ENCODE results near the gene ATG9A. TPM values are rescaled to one million over a fixed set of nuclear protein-coding genes. Genes with fewer than 3 reads are reported as not detected.
"Not testable (repeated sequence)": the region's sequence is repeated elsewhere in the genome, so short reads cannot be mapped to it uniquely, and the experiment has no call there.

Gene ATG9A
- total and polyA plus RNA-seq, 5 experiments from 2014 or later, result 17.7 to 53.5 (median 27.9) TPM

DNA sequence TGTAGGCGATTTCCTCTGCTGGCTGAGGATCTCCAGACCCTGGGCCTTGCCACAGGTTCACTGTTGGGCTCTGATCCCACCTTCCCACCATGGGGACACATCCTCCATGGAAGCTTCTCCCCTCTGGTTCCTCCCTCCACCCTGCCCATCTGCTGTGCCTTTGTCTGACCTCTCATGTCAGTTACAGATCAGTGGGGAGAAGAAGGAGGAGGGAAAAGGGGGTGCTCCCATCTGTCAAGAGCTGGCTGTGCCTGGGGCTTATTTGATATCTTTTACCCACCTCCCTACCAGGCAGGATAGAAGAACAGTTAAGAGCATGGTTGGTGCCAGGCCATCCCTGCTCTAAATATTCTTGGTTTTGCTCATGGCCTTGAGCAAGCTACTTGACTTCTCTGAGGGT lies 37.5 kb upstream of the ATG9A start:
- no peaks in the 10 kb centered on the region for H3K36me3 Mint-ChIP-seq
- no peaks in the 10 kb centered on the region for H3K27me3 Mint-ChIP-seq
- peaks cover 0 to 2% (median under 1%) of the 10 kb centered on the region in 4 donors for H3K4me1 Mint-ChIP-seq
- H3K4me3 Mint-ChIP-seq, result no peak overlapping the region
- ATAC-seq (no peak), DNase-seq (no peak)
- no peaks in the 10 kb centered on the region for H3K9me3 Mint-ChIP-seq
- H3K27ac Mint-ChIP-seq, result peak overlapping the region in 1 of 10 donors; percentile 57
- POLR2A ChIA-PET, result no interaction called here

DNA sequence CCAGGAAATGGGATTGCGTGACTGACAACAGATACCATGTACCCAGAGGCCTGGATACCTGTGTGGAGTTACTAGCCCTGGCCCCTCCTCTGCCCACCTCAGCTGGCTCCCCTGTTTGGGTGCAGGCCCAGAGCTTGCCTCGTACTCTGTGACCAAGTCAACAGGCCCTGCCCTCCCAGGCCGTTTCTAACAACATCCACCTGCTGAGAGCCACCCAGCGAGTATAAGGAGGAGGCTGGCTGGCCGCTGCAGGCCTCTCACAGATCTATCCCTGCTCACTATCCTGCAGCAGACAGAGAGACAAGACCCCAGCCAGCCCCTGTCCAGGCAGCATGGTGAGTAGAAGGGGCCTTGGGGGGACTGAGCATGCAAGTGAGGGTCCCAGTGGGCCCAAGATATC lies 36.8 kb upstream of the ATG9A start:
- Mint-ChIP-seq H3K4me3 (no peak overlapping the region), H3K9me3 (no peaks in the 10 kb centered on the region), H3K4me1 (peaks cover 6 to 8% (median 7%) of the 10 kb centered on the region in 4 donors), H3K27ac (peak overlapping the region in 1 of 10 donors; percentile 57), H3K27me3 (no peaks in the 10 kb centered on the region), H3K36me3 (no peaks in the 10 kb centered on the region)
- ATAC-seq (no peak), DNase-seq (no peak)
- POLR2A ChIA-PET, result interaction anchor here (1.6 kb wide), 1 partner anchor 12 kb away, joined by 10 read pairs; the partner anchor contains the start of gene TUBA4A

DNA sequence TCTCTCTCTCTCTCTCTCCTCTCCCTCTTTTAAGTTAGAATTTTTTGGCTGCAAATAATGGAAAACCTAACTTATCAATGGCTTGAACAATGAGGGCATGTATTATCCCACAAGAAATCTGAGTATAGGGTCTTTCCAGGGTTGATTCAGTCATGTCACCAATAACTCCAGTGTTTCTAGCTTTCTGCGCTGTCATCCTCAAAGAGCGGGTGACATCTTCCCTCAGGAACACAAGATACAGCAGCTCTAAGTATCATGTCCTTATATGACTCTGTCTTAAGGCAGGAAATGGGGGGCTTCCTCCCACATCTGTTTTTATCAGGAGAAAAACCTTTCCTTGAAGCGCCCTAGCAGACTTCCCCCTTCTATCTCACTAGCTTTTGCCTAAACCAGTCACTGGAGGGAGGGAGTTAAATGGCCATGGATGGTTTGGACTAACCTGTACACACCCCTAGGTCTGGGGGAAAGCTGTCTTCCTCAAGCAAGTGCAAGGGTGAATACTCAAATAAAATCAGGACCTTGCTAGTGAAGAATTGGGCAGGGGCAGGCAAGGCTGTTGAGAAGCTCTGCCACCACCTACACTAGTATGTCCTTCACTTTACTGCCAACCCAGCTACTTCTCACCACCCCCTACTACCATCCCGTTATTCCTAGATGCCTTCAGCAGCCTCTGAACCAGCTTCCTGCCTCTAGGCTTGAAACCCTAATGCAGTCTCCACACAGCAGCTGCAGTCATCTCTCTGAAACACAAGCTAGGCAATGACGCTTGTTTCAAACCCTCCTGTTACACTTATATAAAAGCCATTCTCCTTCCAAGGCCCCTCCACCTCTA lies 31.8 kb upstream of the ATG9A start:
- Mint-ChIP-seq H3K36me3 (no peaks in the 10 kb centered on the region), H3K27me3 (peaks cover 0 to 5% (median 0%) of the 10 kb centered on the region in 5 donors)

DNA sequence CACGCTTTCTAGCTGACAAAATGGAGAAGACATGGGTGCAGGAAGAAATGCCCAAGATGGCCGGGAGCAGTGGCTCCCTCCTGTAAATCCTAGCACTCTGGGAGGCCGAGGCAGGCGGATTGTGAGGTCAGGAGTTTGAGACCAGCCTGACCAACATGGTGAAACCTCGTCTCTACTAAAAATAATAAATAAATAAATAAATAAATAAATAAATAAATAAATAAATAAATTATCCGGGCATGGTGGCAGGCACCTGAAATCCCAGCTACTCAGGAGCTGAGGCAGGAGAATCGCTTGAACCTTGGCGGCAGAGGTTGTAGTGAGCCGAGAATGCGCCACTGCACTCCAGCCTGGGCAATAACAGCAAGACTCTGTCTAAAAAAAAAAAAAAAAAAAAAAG lies 29.5 kb upstream of the ATG9A start:
- POLR2A ChIA-PET, result interaction anchor here (0.7 to 0.9 kb wide), 4 partner anchors 10 to 32 kb away, joined by 3 to 8 read pairs (median 6); partner anchors contain the start of genes ANKZF1 and ATG9A
- H3K4me1 Mint-ChIP-seq, result peaks cover 11 to 27% (median 24%) of the 10 kb centered on the region in 4 donors
- not testable (repeated sequence) for H3K36me3 Mint-ChIP-seq, DNase-seq, H3K9me3 Mint-ChIP-seq, H3K27me3 Mint-ChIP-seq, ATAC-seq, H3K27ac Mint-ChIP-seq, H3K4me3 Mint-ChIP-seq

More for the DNA sequence above, 31.8 kb upstream of the ATG9A start:
- Mint-ChIP-seq H3K4me3 (no peak overlapping the region), H3K27ac (peak overlapping the region in 2 of 10 donors; percentile 27 to 48), H3K4me1 (peaks cover 9 to 13% (median 11%) of the 10 kb centered on the region in 4 donors), H3K9me3 (no peaks in the 10 kb centered on the region)
- DNase-seq (no peak), ATAC-seq (peak in 1 of 2 donors; percentile 74)
- POLR2A ChIA-PET, result interaction anchor here (0.8 to 1.7 kb wide), 4 partner anchors 15 to 81 kb away, joined by 3 to 6 read pairs (median 4); partner anchors contain the start of genes GLB1L and STK16

DNA sequence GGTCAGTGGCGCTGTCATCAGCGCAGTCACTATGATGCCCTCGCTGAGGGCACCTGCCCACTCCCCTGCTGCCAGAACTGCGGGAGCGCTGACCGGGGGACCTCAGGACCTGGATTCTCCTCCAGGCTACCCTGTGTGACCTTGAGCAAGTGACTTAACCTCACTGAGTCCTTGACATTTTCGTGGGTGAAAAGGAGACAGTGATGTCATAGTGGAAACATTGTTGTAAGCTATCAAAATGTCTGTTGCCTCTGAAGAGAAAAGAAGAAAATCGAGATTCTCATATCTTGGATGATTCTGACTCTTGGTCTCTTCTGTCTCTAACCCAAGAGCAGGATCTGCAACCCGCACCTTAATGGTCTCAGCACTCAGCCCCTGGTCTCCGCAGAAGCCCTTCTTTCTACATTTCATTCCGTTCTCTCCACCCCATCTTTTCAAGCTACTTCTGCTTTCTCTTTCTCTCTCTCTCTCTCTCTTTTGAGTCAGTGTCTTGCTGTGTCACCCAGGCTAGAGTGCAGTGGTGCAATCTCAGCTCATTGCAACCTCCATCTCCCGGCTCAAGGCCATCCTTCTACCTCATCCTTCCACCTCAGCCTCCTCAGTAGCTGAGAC lies 25.3 kb upstream of the ATG9A start:
- peak overlapping the region; percentile 59 to 99 (median 97) for H3K27ac Mint-ChIP-seq
- peak; percentile 34 to 48 for ATAC-seq
- no peaks in the 10 kb centered on the region for H3K9me3 Mint-ChIP-seq
- peaks cover 0 to 2% (median 0%) of the 10 kb centered on the region in 5 donors for H3K27me3 Mint-ChIP-seq
- H3K36me3 Mint-ChIP-seq, result peaks cover 0 to 27% (median 19%) of the 10 kb centered on the region in 3 donors
- POLR2A ChIA-PET, result interaction anchor here (0.7 to 15.9 kb wide), 15 partner anchors 8 to 133 kb away, joined by 3 to 591 read pairs (median 10); partner anchors contain the start of genes ABCB6, ANKZF1, ATG9A and CNPPD1
- peak overlapping the region; percentile 78 to 100 (median 90) for H3K4me3 Mint-ChIP-seq
- peaks cover 19 to 47% (median 41%) of the 10 kb centered on the region in 4 donors for H3K4me1 Mint-ChIP-seq
- DNase-seq, result peak in 8 of 10 donors; percentile 20 to 77 (median 38)

DNA sequence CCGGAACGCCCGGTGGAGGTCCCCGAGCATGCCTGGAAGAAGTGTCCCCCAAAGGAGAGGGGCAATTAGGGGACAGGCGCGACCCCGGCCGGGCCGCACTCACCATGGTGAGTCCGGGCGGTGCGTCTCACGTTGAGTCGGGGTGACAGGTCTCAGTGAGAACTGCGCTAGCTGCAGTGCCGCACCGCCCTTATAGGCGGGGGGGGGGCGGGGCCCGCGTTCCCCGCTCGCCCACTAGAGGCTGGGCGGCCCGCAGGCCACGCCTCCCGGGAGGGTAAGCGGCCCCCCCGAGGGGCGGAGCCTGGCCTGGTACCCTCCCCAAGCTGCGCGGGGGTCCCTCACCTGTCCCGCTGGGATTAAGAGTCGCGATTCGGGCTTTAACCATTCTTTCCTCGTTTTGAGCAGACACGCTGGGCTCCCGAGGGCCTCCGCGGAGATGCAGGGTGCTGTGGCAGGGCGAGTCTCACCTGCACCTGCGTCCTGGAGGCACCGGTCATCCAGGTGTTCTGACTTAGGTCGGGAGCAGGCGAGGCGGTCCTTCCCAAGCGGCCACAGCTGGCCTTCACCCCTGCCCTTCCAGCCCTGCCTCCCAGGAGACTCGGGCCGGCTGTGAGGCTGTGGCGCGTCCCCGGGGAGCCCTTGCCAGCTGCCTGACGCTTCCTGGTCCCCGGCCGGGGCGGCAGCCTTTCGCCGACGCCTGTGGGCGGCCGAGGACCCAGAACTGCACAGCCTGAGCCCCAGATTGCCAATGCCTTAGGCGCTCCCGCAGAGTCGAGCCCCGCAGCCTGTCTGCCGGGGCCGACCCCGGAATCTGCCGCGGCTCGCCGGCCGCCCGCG lies 24.5 kb upstream of the ATG9A start, which contains the start of gene TUBA4A:
TUBA4A (minus strand) TSS at position 166 of the 837 bp plus-strand sequence; CDS start at position 106, 60 bp downstream.
- ATAC-seq, result peak; percentile 75 to 77
- Mint-ChIP-seq H3K36me3 (peaks cover 0 to 34% (median 25%) of the 10 kb centered on the region in 3 donors), H3K4me1 (peaks cover 22 to 55% (median 48%) of the 10 kb centered on the region in 4 donors)

DNA sequence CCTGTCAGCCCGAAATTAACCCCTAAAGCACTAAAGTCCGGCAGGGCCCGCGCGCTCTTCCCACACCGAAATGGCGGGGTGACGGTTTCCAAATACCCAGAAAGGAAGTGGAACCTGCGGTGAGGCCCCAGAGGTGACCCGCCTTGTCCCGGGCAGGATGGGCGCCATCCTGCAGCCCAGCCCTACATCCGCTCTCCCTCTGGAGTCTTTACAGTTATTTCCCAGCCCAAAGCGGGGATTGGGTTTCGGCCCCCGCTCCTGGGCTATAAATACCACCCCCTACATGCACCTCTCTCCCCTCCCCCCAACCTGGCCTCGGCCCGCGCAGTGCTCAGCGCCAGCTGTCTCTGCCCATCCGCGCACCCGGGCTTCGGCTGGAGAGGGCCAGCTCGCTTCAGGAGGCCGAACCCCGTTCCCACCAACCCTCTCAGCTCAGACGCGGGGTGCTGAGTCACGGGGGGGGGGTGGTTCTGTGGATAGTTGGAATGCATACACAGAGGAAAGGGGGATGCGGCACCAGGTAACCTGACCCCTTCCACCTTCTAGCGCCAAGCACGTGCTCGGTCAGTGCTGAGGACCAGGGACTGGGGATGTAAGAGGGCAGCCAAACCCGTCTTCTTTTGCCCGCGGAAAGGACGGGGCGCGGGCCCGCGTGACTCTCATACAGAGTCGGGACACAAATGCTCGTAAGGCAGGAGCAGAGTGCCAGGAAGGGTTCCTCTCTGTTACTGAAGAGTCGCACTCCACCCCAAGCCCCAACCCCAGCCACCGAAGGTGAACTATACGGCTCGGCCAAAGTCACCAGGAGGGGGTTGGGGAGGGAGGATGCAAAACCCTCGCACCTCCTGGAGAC lies 23.7 kb upstream of the ATG9A start, which contains the start of gene TUBA4B:
TUBA4B (plus strand) TSS at position 344 of the 853 bp plus-strand sequence; CDS start at position 509, 165 bp downstream.
- Mint-ChIP-seq H3K27me3 (no peaks in the 10 kb centered on the region), H3K27ac (peak within 1 kb of the TSS; percentile 77 to 99 (median 96)), H3K9me3 (no peaks in the 10 kb centered on the region), H3K36me3 (peaks cover 0 to 40% (median 31%) of the 10 kb centered on the region in 3 donors), H3K4me1 (peaks cover 22 to 63% (median 57%) of the 10 kb centered on the region in 4 donors), H3K4me3 (peak within 1 kb of the TSS; percentile 78 to 100 (median 94))
- POLR2A ChIA-PET, result interaction anchor here (0.6 to 15.9 kb wide), 21 partner anchors 9 to 383 kb away, joined by 3 to 591 read pairs (median 7); partner anchors contain the start of genes ABCB6, ANKZF1, ATG9A and CNPPD1
- DNase-seq (peak in 7 of 10 donors; percentile 20 to 52 (median 47)), ATAC-seq (peak; percentile 35 to 38)

More for the DNA sequence above, 24.5 kb upstream of the ATG9A start, which contains the start of gene TUBA4A:
- POLR2A ChIA-PET, result interaction anchor here (0.8 to 15.9 kb wide), 18 partner anchors 8 to 246 kb away, joined by 3 to 591 read pairs (median 8); partner anchors contain the start of genes ABCB6, ANKZF1, ATG9A and CNPPD1
- H3K27me3 Mint-ChIP-seq, result no peaks in the 10 kb centered on the region
- no peaks in the 10 kb centered on the region for H3K9me3 Mint-ChIP-seq
- peak within 1 kb of the TSS; percentile 77 to 99 (median 98) for H3K27ac Mint-ChIP-seq
- peak within 1 kb of the TSS; percentile 78 to 100 (median 94) for H3K4me3 Mint-ChIP-seq
- DNase-seq, result peak; percentile 86 to 96 (median 91)

DNA sequence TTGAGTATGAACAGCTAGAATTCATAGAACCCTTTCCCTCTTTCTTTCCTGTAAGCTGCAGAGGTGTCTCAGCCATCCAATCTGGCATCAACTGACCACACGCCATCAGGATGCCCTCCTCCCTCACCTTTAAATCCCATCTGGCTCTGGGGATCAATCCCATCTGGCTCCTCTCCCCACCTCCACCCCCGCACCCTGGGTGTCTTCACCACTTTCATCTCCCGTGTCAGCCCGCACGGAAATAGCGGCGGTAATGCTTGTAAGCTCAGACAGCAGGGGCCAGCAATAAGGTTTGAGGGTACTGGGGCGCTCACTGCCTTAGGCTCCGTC lies 23.1 kb upstream of the ATG9A start:
- DNase-seq (peak in 3 of 10 donors; percentile 27 to 45 (median 27)), ATAC-seq (peak in 1 of 2 donors; percentile 5)
- H3K27me3 Mint-ChIP-seq, result no peaks in the 10 kb centered on the region
- H3K9me3 Mint-ChIP-seq, result no peaks in the 10 kb centered on the region
- H3K4me1 Mint-ChIP-seq, result peaks cover 23 to 69% (median 63%) of the 10 kb centered on the region in 4 donors
- peaks cover 0 to 44% (median 33%) of the 10 kb centered on the region in 3 donors for H3K36me3 Mint-ChIP-seq
- H3K4me3 Mint-ChIP-seq, result peak overlapping the region; percentile 78 to 100 (median 94)
- POLR2A ChIA-PET, result interaction anchor here (0.6 to 15.9 kb wide), 17 partner anchors 17 to 384 kb away, joined by 3 to 591 read pairs (median 7); partner anchors contain the start of genes ABCB6, ANKZF1, ATG9A and CNPPD1
- peak overlapping the region; percentile 77 to 99 (median 95) for H3K27ac Mint-ChIP-seq

DNA sequence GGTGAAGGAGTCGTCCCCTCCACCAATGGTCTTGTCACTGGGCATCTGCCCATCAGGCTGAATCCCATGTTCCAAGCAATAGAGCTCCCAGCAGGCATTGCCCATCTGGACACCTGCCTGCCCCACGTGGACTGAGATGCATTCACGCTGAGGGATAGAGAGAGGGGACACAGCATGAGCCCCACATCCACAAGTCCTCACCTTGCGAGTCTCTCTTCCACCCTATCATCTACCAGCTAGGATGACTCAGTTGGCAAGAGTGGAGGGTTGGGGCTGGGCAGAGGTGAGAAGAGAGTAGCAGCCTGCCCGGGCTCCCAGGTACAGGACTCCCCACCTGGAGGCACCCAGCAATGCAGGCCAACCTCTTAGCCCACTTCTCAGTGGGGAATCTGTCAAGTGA lies 22.6 kb upstream of the ATG9A start:
- Mint-ChIP-seq H3K27ac (peak overlapping the region; percentile 77 to 99 (median 95)), H3K4me1 (peaks cover 25 to 74% (median 67%) of the 10 kb centered on the region in 4 donors), H3K27me3 (no peaks in the 10 kb centered on the region), H3K36me3 (peaks cover 0 to 44% (median 33%) of the 10 kb centered on the region in 3 donors), H3K4me3 (peak overlapping the region; percentile 78 to 100 (median 94)), H3K9me3 (no peaks in the 10 kb centered on the region)
- POLR2A ChIA-PET, result interaction anchor here (1.2 to 15.9 kb wide), 10 partner anchors 16 to 92 kb away, joined by 3 to 591 read pairs (median 39); partner anchors contain the start of genes ABCB6, ANKZF1, ATG9A and CNPPD1
- ATAC-seq (no peak), DNase-seq (no peak)

DNA sequence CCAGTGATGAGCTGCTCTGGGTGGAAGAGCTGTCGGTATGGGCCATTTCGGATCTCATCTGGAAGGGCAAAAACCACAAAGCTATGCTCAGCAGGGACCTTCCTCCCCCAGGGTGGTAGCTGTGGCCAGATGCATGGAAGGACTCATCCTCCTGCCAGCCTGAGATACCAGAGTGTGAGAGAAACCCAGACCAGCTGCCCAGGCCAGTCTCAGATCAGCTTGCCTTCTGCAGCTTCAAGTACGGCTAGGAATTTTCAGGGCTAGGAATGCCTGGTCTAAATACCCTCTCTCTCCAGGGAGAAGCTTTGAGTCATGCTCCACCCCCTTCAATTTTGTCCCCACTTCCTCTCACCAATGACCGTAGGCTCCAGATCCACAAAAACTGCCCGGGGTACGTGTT lies 22.2 kb upstream of the ATG9A start:
- H3K4me1 Mint-ChIP-seq, result peaks cover 28 to 78% (median 71%) of the 10 kb centered on the region in 4 donors
- no peaks in the 10 kb centered on the region for H3K27me3 Mint-ChIP-seq
- DNase-seq (no peak), ATAC-seq (no peak)
- H3K27ac Mint-ChIP-seq, result peak overlapping the region; percentile 77 to 99 (median 95)
- peaks cover 0 to 44% (median 33%) of the 10 kb centered on the region in 3 donors for H3K36me3 Mint-ChIP-seq
- POLR2A ChIA-PET, result interaction anchor here (1.2 to 15.9 kb wide), 10 partner anchors 16 to 91 kb away, joined by 3 to 591 read pairs (median 39); partner anchors contain the start of genes ABCB6, ANKZF1, ATG9A and CNPPD1
- H3K4me3 Mint-ChIP-seq, result peak overlapping the region; percentile 78 to 100 (median 94)
- H3K9me3 Mint-ChIP-seq, result no peaks in the 10 kb centered on the region

Data from naive thymus-derived CD8-positive, alpha-beta T cell (primary cell).